NCI-H2227 (cell line): ENCODE results near the gene SBF2.
"Not testable (repeated sequence)": the region's sequence is repeated elsewhere in the genome, so short reads cannot be mapped to it uniquely, and the experiment has no call there.

ENCODE experiments used
- DNase-seq: peaks from one replicate; lab custom pipeline; 2025; ENCODE audit not compliant: unreplicated experiment; lab: John Stamatoyannopoulos, UW

SBF2 gene

DNA sequence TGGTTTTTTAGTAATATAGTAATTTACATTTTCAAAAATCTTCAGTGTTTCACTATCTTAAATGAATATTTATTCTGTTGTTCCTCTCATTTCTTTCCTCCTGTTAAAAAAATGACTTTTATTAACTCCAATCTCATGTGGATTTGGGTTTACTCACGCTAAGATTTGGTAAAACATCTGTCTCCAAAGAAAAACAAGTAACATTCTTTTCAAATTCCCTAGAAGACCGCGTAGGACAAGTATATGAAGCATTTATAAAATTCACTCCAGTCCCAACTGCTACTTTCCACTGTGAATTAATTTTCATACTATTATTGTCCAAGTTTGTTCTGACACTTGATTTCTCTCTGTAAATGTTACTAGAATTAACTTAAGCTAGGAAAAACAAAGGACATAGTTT is 26.2 kb downstream of the SBF2 start:
- no peak for DNase-seq

DNA sequence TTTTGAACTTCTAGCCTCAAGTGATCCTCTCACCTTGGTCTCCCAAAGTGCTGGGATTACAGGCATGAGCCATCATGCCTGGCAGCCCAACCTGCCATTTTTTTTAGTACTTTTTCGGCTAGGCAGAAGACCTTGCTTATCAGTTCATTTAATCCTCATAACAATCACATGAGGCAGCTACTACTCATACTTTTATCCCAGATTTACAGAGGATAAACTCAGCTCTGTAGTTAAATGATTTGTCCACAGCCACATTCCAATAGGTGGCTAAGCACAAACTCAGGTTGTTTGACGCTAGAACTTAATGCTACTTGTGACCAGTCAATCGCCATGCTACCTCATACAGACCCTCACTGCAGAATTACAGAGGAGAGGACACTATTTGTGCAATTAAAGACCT is 28.1 kb downstream of the SBF2 start:
- no peak for DNase-seq

DNA sequence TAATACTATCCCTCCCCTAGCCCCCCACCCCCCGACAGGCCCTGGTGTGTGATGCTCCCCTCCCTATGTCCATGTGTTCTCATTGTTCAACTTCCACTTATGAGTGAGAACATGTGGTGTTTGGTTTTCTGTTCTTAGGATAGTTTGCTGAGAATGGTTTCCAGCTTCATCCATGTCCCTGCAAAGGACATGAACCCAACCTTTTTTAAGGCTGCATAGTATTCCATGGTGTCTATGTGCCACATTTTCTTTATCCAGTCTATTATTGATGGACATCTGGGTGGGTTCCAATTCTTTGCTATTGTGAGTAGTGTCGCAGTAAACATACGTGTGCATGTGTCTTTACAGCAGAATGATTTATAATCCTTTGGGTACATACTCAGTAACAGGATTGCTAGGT is 29.3 kb downstream of the SBF2 start:
- not testable (repeated sequence) for DNase-seq

DNA sequence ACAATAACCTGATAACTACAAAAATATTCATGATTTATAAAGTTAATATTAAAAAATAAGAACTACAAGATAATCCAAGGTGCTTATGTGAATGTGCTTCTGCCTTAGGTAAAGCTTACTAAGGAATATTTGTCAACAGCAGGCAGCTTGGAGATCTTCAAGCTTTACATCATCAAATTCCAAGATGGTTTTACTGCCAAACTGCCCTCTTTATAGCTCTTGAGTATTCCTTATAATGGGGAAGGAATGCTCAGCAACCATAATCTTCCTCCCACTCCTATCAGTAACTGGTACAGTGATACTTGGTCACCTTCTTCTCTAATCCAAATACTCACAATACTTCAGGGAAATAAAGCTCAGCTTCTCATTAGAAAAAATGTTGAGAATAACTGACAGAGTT is 30.1 kb downstream of the SBF2 start:
- DNase-seq: no peak

DNA sequence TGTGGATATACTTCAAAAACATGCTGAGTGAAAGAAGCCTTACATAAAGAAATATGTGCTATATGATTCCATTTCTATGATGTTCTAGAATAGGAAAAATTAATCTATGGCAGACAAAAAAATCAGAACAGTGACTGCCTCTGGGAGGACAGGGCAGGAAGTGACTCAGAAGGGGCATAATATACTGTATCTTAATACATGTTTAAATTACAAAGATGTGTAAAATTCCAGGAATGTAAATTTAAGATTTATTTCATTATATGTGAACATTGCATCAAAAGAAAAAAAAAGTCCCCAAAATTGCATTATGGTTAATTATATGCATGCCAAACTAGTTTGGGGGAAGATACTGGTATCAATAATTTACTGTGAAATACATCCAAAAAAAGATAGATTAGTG is 32.2 kb downstream of the SBF2 start:
- no peak for DNase-seq

DNA sequence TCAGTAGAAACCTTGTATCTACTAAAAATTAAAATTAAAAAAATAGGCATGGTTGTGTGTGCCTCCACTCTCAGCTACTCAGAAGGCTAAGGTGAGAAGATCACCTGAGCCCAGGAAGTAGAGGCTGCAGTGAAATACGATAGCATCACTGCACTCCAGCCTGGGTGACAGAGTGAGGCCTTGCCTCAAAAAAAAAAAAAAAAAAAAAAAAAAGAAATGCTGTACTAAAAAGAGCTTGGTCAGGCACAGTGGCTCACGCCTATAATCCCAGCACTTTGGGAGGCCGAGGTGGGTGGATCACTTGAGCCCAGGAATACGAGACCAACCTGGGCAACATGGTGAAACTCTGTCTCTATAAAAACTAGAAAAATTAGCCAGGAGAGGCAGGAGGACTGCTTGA is 36.5 kb downstream of the SBF2 start:
- DNase-seq: no peak

DNA sequence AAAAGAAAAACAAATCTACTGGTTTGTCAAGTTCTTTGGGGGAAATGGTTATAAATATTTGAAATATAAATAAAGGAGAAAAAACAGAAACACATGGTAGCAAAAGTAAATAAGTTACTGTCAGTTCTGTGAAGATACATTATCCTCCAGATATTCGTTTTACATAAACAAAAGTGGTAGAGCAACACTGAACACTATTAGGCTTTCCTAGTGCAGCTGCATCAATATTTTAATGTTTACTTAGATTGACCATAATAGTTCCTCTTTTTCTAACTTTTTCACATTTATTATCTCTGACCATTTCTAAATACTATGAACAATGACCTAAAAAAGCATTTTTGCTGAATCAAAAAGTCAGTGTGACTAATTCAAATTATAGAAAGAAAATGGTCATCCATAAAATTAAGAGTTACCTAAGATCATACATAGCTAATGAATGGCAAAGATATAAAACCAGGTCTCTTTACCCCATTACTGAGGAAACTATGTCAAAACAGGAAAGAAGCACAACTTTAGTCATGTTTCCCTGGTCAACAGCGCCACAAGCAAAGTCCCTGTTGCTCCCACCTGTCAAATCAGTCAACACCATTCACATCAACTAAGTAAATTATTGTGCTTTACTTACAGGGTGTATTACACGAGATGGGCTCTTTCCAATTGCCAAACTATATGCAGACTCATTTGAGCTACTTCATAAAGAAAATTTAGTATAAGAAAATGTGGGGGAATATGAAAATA is 38.5 kb downstream of the SBF2 start:
- no peak for DNase-seq

DNA sequence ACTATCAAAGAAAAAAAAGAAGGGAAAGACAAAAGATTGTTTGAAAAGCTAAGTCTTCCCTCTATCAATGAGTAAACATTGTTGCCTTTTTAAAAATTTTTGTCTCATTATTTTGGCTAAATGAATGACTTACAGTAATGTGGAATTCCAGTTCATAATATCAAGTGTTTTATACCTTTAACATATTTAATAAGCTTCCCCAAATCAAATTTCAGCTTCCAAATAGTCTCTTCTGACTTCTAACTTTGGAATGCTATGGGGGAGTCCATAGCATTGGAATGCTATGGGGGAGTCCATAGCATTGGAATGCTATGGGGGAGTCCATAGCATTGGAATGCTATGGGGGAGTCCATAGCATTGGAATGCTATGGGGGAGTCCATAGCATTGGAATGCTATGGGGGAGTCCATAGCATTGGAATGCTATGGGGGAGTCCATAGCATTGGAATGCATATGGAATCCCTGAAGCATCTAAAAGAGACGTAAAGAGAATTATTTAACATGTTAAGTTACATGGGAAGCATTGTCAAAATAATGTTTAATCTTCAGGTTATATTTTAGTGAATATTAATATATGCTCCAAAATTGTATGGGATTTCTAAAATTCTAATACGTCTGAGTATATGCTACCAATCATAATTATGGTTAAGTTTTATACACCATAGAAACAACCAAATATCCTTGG is 44.4 kb downstream of the SBF2 start:
- not testable (repeated sequence) for DNase-seq

DNA sequence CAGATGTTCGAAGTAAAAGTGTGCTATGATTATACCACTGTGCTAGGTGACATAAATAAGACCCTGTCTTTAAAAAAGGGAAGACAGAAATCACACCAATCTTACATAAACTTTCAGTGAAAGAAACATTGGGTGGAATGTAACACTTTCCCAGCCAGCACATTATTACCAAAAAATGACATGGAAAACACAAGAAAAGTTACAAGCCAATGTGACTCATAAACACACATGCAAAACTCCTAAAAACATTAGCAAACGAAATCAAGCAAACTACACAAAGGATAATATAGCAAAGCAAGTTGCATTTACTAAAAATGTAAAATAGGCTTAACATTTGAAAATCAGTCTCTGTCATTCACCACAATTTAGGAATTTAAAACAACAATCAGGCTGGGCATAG is 47.0 kb downstream of the SBF2 start:
- no peak for DNase-seq

DNA sequence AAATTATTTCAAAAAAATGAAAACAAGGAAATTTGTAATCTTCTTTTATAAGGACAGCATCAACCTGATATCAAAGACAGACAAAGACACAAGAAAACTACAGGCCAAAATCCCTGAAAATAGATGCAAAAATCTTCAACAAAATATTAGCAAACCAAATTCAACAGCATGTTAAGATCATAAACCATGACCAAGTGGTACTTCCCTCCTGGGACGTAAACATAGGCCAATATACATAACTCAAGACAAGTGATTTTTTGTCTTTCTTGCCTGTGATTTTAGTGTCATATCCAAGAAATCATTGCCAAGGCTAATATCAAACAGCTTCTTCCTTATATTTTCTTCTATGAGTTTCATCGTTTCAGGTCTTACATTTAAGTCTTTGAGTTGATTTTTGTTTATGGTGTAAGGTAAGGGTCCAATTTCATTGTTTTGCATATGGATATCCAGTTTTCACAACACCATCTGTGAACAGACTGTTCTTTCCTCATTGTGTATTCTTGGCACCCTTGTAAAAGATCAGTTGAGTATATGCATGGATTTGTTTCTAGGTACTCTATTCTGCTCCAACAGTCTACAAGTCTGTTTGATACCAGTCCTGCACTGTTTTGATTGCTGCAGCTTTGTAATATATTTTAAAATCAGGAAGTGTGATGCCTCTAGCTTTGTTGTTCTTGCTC is 50.0 kb downstream of the SBF2 start:
- DNase-seq: no peak

DNA sequence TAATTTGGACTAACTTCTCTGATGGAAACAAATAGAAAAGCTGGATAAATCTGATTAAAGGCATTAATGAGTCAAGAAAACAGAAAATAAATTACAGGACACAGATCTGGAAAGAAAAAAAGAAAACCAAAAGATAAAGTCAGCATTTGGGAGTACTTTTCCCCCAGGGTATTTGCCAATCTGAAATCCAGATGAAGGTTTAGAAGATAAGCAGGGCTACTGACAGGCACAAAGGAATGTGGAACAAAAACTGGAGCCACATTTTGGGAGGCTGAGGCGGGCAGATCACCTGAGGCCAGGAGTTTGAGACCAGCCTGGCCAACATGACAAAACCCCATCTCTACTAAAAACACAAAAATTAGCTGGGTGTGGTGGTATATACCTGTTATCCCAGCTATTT is 57.2 kb downstream of the SBF2 start:
- no peak for DNase-seq

DNA sequence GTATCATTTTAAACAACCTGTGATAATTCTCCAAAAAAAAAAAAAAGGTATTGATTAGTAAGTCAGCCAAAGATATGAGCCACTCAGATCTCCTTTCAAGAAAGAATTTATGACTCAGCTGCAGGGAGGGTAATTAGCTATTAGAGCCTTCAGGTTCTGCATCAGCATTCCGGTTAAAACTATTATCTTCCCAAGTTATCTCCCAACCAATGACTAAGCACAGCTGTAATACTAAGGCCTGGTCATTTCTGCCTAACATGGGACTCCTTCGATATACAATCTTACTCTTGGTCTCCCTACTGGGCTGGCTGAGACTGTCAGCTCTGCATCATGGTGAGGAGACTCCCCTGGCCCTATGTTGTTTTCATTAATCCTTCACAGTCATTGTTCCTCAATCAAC is 60.4 kb downstream of the SBF2 start:
- DNase-seq: no peak

DNA sequence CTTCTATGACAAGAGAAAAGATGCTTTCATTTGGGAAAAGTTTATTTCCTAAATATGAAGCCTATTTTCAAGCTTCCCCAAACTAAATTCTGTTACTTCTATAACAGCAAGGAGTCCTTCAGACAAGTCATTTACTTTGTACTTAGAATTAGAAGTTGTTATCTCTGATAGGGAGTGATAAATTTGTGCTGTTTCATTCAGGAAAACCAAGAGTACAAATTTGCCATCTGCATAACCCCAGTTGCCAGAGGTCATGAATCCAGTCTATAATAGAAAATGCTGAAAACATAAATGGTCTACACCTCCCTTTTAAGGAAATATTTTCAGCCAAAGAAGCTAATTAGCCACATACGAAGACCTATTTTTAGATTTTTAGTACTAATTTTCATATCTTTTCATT is 61.3 kb downstream of the SBF2 start:
- DNase-seq: no peak

DNA sequence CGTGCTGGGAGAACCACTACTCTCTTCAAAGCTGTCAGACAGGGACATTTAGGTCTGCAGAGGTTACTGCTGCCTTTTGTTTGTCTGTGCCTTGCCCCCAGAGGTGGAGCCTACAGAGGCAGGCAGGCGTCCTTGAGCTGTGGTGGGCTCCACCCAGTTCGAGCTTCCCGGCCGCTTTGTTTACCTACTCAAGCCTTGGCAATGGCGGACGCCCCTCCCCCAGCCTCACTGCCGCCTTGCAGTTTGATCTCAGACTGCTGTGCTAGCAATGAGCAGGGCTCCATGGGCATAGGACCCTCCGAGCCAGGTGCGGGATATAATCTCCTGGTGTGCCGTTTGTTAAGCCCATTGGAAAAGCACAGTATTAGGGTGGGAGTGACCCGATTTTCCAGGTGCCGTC is 62.2 kb downstream of the SBF2 start:
- not testable (repeated sequence) for DNase-seq

DNA sequence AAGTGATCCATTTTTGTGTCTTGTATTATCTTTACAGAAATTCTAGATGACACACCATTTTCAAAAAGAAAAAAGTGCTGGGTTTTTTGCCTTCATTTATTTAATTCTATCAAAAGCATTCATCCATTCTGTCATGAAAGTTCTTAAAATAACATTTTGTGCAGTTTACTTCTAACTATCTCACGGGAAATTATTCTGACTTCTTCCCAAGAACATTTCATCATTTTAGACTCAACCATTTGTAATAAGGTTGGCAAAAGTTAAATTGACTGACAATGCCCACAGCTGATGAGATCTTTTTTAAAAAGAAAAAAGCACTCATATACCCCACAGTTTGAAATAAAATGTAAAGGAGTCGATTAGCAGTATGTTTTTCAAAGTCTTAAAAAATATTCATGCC is 68.5 kb downstream of the SBF2 start:
- DNase-seq: no peak

DNA sequence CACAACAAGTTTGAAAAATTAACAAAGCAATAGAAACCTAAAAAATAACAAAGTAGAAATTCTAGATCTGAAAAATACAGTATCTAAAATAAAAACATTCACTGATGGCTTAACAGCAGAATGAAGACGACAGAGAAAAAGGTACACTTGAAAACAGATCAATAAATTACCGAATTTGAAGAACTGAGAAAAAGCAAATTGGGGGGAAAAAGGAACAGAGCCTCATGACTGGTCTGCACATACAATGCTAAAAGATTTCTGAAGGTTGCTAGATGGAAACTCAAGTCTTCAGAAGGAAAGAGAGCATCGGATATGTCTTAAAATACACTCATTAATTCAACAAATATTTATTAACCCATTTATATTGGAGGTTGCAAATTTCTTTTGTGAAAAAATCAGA is 71.6 kb downstream of the SBF2 start:
- DNase-seq: no peak

DNA sequence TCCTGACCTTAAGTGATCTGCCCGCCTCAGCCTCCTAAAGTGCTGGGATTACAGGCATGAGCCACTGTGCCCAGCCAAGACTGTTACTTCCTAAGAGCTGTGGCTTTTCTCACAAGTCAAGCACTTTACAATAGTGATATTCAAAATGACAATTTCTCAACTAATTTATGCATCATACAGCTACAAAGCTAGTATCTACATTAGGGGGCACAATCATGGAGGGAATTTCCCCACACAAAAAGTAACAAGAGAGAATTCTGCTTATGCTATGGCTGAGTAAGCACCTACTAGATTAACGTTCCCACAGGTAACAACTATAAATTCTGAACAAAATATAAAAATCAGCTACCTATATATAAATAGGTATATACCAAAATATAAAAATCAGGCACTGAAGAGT is 72.7 kb downstream of the SBF2 start:
- DNase-seq: no peak

DNA sequence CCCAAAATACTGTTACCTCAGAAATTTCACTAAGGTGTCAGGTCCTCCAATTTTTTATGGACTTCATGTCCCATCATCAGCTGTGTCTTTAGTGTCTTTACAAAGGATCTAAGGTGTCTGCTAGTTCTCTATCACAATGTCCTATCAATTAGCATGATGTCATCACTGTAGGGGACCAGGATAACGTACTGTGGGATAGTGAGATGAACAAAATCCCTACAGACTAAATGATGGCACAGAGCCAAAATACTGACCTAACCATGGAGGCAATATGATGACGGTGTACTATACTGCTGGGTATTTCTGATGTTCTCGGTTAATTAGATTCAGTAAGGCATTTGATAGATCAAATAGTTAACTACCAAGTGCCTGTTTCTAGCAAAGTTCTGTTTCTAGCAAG is 82.5 kb downstream of the SBF2 start:
- DNase-seq: no peak

DNA sequence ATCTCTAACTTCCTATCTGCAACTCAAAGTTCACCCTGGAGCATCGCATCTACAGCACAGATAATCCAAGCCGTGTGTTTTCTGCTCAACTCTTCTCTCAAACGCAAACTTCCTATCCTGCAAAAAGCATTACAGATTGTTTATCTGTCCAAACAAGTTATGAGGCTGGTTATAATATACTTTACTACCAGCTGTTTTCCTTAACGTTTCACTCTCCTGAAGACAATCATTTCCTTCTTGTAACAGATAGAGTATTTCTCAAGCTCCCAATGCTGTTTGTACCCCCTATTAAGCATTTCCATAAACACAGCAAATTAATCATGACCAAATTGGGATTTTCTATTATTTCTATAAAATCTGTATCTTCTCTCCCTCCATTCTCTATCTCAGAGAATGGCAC is 84.7 kb downstream of the SBF2 start:
- DNase-seq: no peak

DNA sequence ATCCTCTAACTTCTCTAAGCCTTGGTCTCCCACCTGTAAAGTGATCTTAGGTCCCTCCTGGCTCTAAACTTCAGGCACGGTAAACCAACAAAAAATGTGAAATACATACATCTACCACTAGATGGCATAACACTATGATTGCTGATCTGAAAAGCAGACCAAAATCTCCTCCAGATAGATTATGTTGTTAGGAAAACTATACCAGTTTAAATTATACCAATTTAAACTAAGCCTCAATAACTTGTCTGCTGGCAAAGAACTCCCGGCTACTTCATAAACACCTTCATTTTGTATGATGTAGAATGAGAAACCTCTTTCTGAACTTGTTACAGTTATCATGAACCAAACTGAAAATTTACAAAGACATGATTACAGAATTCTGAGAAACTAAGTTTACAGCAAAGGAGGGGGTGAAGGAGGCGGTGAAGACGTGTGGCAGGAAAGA is 85.9 kb downstream of the SBF2 start:
- DNase-seq: peak; percentile 45

DNA sequence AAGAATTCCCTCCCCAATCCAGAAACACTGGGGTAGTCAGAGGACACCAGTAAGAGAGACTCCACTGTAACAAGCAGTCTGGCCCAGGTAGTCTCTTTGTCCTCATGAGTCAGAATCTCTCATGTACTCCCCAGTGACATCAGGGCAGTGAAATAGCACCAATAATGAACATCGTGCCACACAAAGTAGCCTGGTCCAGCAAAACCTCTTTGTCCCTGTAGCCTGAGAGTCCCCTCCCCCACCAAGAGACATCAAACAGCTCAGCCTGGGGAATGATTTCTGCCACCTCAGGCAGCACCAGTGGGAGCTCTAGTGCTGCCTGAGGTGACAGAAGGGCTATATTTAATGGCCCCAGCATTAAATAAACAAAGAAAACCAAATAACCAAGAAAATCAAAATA is 88.1 kb downstream of the SBF2 start:
- peak; percentile 60 for DNase-seq

DNA sequence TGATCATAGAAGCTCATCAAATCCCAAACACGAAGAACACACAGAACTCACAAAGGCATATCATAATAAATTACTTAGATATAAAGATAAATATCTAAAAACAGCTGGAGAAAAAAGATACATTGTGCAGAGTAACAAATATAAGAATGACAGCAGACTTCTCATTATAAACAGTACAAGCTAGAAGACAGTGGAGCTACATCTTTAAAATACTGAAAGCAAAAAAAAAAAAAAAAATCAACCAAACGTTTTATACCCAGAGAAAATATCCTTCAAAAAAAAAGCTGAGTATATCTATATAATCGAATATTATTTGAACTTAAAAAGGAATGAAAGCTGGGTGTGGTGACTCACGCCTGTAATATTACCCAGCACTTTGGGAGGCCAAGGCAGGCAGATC is 90.0 kb downstream of the SBF2 start:
- DNase-seq: no peak
